Renal pelvis (tissue), 4 donors: ENCODE measurements around the gene CTIF. TPM values are rescaled to one million over a fixed set of nuclear protein-coding genes. Genes with fewer than 3 reads are reported as not detected.

Source experiments
- DNase-seq: peaks from one replicate; pipeline ENCODE4 v3.0.0-alpha.2; 2013
- polyA plus RNA-seq, 3 donors: library from polyadenylated mRNA; unstranded; fragments of 120-200 nt; gene quantifications; one replicate each; pipeline ENCODE4 v1.2.1, GENCODE V29; 2013; ENCODE audit not compliant: insufficient read length in 3 of 3

CTIF gene
- polyA plus RNA-seq, 3 donors: 21.1 to 23.7 (median 22.9) TPM

- DNase-seq: no peak
Measured at GRCh38 chr18:48896875-48897511, 358.2 kb downstream of the CTIF start.

- no peak for DNase-seq
Measured at GRCh38 chr18:48897531-48897930, 358.7 kb downstream of the CTIF start.

DNA sequence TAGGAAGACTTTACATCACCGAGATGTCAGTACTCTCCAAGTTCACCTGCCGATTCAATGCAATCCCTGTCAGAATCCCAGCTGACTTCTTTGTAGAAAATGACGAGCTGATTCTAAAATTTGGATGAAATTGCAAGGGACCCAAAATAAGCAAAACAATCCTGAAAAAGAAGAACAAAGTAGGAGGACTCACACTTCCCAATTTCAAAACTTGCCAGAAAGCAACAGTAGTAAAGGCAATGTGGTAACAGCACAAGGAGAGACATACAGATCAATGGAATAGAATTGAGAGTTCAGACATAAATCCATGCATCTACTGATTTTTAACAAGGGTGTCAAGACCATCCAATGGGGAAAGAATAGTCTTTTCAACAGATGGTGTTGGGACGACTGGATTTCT, 359.7 kb downstream of the CTIF start:
- DNase-seq: no peak

GRCh38 chr18:48899558-48900174, 360.8 kb downstream of the CTIF start:
- DNase-seq: no peak

GRCh38 chr18:48900469-48900868, 361.6 kb downstream of the CTIF start:
- no peak for DNase-seq

- no peak for DNase-seq
Measured at GRCh38 chr18:48901145-48902022, 362.6 kb downstream of the CTIF start.

- peak; percentile 91 for DNase-seq
Measured at GRCh38 chr18:48902023-48902855, 363.4 kb downstream of the CTIF start.

DNA sequence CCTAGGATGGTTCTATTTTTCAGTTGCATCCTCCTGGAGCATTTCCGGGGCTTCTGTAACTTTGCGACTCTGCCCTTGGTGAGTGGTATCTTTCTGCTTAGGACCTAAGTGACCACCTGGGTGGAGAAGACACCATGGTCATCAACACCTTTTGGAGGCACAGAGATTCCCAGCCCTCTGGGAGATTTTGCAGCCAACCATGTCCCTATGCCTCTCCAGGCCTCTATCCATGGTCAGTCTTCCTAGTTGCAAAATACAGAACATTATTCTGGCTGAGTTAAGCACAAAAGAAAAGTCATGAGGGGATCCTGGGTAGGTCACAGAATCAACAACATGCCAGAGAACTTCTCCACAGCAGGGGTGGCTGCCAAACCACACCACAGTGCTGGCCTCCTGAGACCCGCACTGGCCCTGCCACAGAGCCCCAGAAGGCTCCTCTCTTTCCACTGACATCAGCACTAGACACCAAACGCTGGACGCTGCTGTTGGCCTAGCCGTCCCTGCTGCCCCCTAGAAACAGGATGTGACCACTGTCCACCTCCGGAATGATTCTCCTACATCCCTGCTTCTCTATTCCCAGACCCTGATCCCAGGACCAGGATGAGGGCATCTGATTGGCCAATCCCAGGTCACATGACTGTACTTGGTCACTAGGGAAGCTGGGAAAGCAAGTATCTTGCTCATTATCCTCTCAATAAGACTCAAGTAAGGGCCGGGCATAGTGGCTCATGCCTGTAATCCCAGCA, 364.2 kb downstream of the CTIF start:
- no peak for DNase-seq

- no peak for DNase-seq
Measured at GRCh38 chr18:48904091-48904490, 365.3 kb downstream of the CTIF start.

DNA sequence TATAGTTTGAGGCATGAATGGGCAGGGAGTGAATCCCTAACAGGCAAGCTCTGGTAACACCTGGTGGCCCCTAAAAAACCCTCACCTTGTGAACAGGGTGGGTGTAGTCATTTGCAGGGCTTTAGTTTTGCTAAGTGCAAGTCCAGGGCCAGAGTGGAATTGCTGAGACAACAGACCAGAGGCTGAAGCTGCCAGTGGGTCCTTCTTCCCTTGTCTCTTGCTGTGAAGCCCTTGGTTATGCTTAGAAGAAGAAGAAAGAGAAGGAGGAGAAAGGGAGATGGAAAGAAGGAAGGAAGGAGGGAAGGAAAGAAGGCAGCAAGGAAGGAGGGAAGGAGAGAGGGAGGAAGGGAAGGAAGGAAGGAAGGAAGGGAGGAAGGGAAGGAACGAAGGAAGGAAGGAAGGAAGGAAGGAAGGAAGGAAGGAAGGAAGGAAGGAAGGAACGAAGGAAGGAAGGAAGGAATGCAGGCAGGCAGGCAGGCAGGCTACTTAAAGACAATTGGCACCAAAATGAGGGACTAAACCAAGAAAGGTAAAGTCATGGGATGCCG, 366.1 kb downstream of the CTIF start:
- DNase-seq: no peak

GRCh38 chr18:48905513-48905912, 366.7 kb downstream of the CTIF start:
- DNase-seq: no peak

DNA sequence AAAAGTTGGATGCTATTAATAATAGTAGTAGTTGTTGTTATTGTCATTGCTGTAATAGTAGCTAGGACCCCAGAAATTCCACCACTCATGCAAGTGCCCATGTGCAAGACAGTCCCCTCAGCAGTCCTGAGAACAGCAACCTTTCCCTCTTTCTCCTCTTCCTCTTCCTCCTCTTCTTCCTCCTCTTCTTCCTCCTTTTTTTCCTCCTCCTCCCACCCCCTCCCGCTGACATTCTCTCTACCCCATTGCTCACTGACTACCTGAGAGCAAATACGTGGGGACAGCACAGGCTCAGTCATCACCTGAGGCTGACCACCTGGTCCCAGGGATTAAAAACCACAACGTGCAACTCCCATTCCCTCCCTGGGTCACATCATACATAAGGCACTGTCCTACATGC, 370.1 kb downstream of the CTIF start:
- DNase-seq: no peak

GRCh38 chr18:48909721-48910120, 370.9 kb downstream of the CTIF start:
- DNase-seq: no peak

DNA sequence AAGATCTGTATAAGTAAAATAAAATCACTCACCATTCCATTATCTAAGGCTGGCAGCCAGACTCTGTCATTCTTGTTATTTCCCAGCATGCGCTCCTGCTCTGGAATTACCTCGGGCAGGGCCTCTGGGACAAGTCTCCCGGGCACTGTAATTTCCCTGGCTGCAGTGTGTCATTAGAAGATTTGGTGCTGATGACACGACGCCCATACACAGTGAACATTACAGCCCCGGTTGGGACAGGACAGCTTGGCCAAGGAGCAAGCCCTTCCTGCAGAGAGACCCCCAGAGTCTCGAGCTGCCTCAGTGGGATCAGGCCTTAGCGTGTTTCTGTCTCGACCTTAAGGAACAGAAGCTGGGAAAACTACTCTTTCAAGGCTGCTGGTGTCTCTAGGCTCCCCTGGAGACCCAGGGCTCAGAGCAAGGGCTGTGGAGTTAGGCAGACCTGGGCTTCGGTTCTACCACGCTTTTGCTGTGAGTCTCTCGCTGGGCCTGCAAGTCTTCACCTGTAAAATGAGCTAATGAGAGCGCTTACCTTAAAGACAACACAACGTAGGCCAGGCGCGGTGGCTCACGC, 372.2 kb downstream of the CTIF start:
- no peak for DNase-seq

Other genes starting within 250 kb of the CTIF start
- 10 to 100 TPM; 14.0 to 16.8 (median 16.7) TPM for gene ZBTB7C, start 129.6 kb upstream of the CTIF start, polyA plus RNA-seq